ENCODE data around the gene CNTNAP4. TPM values are rescaled to one million over a fixed set of nuclear protein-coding genes. Genes with fewer than 3 reads are reported as not detected.

Gene CNTNAP4
- total RNA-seq, 6 experiments from 2014 or later = not detected

- Mint-ChIP-seq H3K4me1 (ENCODE audit: low read depth) (no peaks in the 10 kb centered on the region), H3K27me3 (ENCODE audit: insufficient read depth) (no peaks in the 10 kb centered on the region)
Observed at GRCh38 chr16:76346210-76346609, 69.0 kb downstream of the CNTNAP4 start.

GRCh38 chr16:76351441-76351840 is 74.2 kb downstream of the CNTNAP4 start:
- Mint-ChIP-seq H3K4me3 (no peak overlapping the region), H3K36me3 (ENCODE audit: low read depth) (no peaks in the 10 kb centered on the region), H3K4me1 (ENCODE audit: low read depth) (no peaks in the 10 kb centered on the region), H3K27ac (no peak overlapping the region), H3K9me3 (peaks cover 25% of the 10 kb centered on the region), H3K27me3 (ENCODE audit: insufficient read depth) (no peaks in the 10 kb centered on the region)
- no peak for DNase-seq
- no peak for TF ChIP-seq CTCF (IDR thresholded peaks at IDR 0.05)

More at GRCh38 chr16:76346210-76346609, 69.0 kb downstream of the CNTNAP4 start:
- H3K27ac Mint-ChIP-seq = no peak overlapping the region
- H3K36me3 Mint-ChIP-seq (ENCODE audit: low read depth) = no peaks in the 10 kb centered on the region
- no peak for TF ChIP-seq CTCF (IDR thresholded peaks at IDR 0.05)
- DNase-seq = no peak
- H3K4me3 Mint-ChIP-seq = no peak overlapping the region
- peaks cover 27% of the 10 kb centered on the region for H3K9me3 Mint-ChIP-seq

DNA sequence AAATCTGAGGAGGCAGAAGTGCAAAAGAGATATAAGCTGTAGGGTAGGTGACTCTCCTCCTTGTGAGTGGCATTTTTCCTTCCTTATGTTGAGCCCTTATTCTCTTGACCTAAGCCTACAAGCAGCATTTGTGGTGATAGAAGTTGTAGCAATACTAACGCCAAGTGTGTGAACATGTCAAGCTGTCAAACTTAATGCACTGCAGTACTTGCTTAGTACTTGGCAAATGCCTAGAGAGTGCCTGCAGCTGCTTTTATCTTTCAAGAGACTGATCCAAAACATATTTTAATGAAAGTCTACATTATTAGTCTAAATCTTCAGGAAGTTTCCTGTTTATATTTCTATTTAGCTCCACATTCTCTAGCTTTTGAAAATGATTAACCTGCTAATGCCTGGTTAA is 83.2 kb downstream of the CNTNAP4 start:
- Mint-ChIP-seq H3K27ac (no peak overlapping the region), H3K36me3 (ENCODE audit: low read depth) (peaks cover 5% of the 10 kb centered on the region; the same call in 1 of the 2 replicates), H3K4me1 (ENCODE audit: low read depth) (no peaks in the 10 kb centered on the region), H3K9me3 (peaks cover 23% of the 10 kb centered on the region), H3K27me3 (ENCODE audit: insufficient read depth) (no peaks in the 10 kb centered on the region), H3K4me3 (no peak overlapping the region)
- DNase-seq = no peak
- no peak for TF ChIP-seq CTCF (IDR thresholded peaks at IDR 0.05)

DNA sequence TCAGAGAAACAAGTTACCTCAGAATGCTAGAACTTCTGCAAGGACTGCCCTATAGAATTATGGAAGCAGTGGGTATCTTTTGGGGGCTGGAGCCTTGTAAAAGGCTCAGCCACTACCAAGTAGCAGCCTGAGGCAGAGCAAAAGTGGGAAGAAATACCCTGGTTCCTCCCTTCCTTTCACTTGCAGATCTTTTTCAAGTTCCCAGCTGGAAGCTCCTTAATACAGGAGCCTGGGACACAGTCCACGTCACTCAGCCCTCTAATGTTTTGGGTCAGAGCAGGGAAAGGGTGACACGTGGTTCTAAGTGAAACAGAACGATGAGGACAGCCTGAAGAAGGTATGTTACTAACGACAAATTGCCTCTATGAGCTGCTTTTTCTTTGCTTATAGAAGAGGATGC is 93.1 kb downstream of the CNTNAP4 start:
- H3K9me3 Mint-ChIP-seq = peaks cover 22% of the 10 kb centered on the region
- no peaks in the 10 kb centered on the region for H3K4me1 Mint-ChIP-seq (ENCODE audit: low read depth)
- no peak overlapping the region for H3K4me3 Mint-ChIP-seq
- no peak for TF ChIP-seq CTCF (IDR thresholded peaks at IDR 0.05)
- H3K27ac Mint-ChIP-seq = no peak overlapping the region
- no peaks in the 10 kb centered on the region for H3K36me3 Mint-ChIP-seq (ENCODE audit: low read depth)
- H3K27me3 Mint-ChIP-seq (ENCODE audit: insufficient read depth) = no peaks in the 10 kb centered on the region
- DNase-seq = no peak

DNA sequence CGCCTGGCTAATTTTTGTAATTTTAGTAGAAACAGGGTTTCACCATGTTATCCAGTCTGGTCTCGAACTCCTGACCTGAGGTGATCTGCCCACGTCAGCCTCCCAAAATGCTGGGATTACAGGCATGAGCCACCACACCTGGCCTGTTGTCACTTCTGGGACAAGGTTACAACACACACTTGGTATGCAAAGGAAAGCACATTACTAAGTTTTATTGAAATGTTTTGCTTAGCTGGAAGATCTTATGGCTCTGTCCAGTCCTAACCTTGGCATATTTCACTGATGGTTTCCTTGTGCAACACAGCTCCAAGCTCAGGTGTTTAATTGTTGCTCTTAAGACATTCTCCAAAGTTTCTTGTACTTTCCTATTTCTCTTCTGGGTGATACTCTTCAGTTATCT is 94.2 kb downstream of the CNTNAP4 start:
- peaks cover 27% of the 10 kb centered on the region for H3K9me3 Mint-ChIP-seq
- no peak overlapping the region for H3K4me3 Mint-ChIP-seq
- no peaks in the 10 kb centered on the region for H3K36me3 Mint-ChIP-seq (ENCODE audit: low read depth)
- no peak overlapping the region for H3K27ac Mint-ChIP-seq
- DNase-seq = no peak
- TF ChIP-seq CTCF (IDR thresholded peaks at IDR 0.05) = no peak
- H3K4me1 Mint-ChIP-seq (ENCODE audit: low read depth) = no peaks in the 10 kb centered on the region
- no peaks in the 10 kb centered on the region for H3K27me3 Mint-ChIP-seq (ENCODE audit: insufficient read depth)

- no peak overlapping the region for H3K4me3 Mint-ChIP-seq
- H3K27ac Mint-ChIP-seq = no peak overlapping the region
- no peak for DNase-seq
- no peaks in the 10 kb centered on the region for H3K4me1 Mint-ChIP-seq (ENCODE audit: low read depth)
- no peaks in the 10 kb centered on the region for H3K36me3 Mint-ChIP-seq (ENCODE audit: low read depth)
- TF ChIP-seq CTCF (IDR thresholded peaks at IDR 0.05) = no peak
- peaks cover 1% of the 10 kb centered on the region; the same call in 1 of the 2 replicates for H3K27me3 Mint-ChIP-seq (ENCODE audit: insufficient read depth)
- H3K9me3 Mint-ChIP-seq = peaks cover 46% of the 10 kb centered on the region
Observed at GRCh38 chr16:76373998-76374397, 96.8 kb downstream of the CNTNAP4 start.

Measured in HFFc6 (cell line).